HAP-1 (cell line): Measurements from ENCODE around the gene PPP1R13B.
"Not testable (repeated sequence)": the region's sequence is repeated elsewhere in the genome, so short reads cannot be mapped to it uniquely, and the experiment has no call there.

Source experiments
- DNase-seq, 2 experiments: peaks; one replicate each; pipeline ENCODE4 v3.0.0-alpha.2; 2016 to 2020; ENCODE audit warnings: low spot score in 2 of 2
- H3K27me3 ChIP-seq: fragments of 250-450 bp; sonication (Bioruptor Pico); 2 replicates; pipeline ENCODE4 v1.5.1; 2020; ENCODE audit warnings: low read depth, mild to moderate bottlenecking, moderate library complexity
- H3K36me3 ChIP-seq: fragments of 250-450 bp; sonication (Bioruptor Pico); replicated peaks from 2 replicates; pipeline ENCODE4 v1.5.1; 2020; ENCODE audit warnings: mild to moderate bottlenecking
- H3K4me1 ChIP-seq: fragments of 250-450 bp; sonication (Bioruptor Pico); 2 replicates; pipeline ENCODE4 v1.5.1; 2020; ENCODE audit warnings: mild to moderate bottlenecking
- H3K4me3 ChIP-seq: fragments of 250-450 bp; sonication (Bioruptor Pico); 2 replicates; pipeline ENCODE4 v1.5.1; 2020; ENCODE audit warnings: mild to moderate bottlenecking, moderate library complexity
- H3K9me3 ChIP-seq: fragments of 250-450 bp; sonication (Bioruptor Pico); 2 replicates; pipeline ENCODE4 v1.5.1; 2020; ENCODE audit warnings: mild to moderate bottlenecking, moderate library complexity
- in situ Hi-C: fragments of 300-500 bp; cut with MboI; formaldehyde crosslinking; loops from 3 replicates; pipeline ENCODE4 v1.14.3; 2020; ENCODE audit warnings: low sequenced_read_pairs, inconsistent platforms, mixed read lengths

The PPP1R13B gene

DNA sequence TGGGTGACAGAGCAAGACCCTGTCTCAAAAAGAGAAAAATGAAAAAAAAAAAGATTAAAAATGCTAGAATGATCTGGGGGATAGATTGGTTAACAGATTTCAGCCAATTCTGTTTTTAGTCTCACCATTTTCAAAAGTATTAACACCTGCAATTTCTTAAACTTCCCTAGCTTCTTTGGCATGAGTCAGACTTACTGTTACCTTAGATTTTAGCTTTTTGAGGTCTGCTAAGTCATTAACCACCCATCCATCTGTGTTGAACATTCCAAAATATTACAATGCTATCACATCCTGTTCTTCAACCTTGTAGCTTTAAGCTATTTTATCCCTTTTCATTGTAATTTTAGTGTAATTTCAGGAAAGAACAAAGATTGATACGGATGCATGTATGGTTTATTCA lies 59.3 kb downstream of the PPP1R13B start:
- no peaks in the 10 kb centered on the region for H3K9me3 ChIP-seq
- no peak for DNase-seq
- H3K4me1 ChIP-seq = no peaks in the 10 kb centered on the region
- H3K36me3 ChIP-seq = no peaks in the 10 kb centered on the region; the same call in 1 of the 2 replicates
- H3K4me3 ChIP-seq = no peak overlapping the region
- no peaks in the 10 kb centered on the region for H3K27me3 ChIP-seq
- in situ Hi-C loops = no loop called here

DNA sequence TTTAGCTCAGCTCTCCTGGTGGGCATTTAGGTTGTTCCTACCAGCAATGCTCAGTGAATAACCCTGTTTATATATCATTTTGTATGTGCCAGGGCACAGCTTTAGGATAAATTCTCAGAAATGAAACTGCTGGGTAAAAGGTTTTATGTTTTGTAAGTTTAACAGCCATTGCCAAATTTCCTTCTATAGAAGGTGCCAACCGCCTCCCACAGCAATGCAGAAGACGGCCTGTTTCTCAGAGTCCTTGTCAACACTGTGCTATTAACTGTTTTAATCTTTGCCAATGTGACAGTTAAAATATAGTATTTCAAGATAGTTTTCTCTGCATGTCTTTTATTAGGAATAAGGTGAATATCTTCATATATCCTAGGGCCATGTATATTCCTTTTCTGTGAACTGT lies 65.0 kb downstream of the PPP1R13B start:
- H3K9me3 ChIP-seq = no peaks in the 10 kb centered on the region

DNA sequence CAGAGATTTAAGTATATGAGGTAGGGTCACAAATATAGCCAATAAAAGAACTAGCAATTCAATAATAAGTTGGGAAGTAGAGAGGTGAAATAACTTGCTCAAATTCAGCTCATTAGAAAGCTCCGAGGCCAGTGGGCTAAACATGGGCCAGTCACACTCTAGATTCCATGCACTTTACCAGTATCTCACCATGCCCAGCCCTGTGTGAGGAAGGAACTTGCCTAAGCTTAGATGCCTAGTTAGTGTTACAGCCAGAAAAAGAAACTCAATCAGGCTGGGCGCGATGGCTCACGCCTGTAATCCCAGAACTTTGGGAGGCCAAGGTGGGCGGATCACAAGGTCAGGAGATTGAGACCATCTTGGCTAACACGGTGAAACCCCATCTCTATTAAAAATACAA lies 71.1 kb downstream of the PPP1R13B start:
- H3K9me3 ChIP-seq, H3K36me3 ChIP-seq, H3K27me3 ChIP-seq, DNase-seq, in situ Hi-C loops, H3K4me3 ChIP-seq, H3K4me1 ChIP-seq: not testable (repeated sequence)

More for the DNA sequence above, 65.0 kb downstream of the PPP1R13B start:
- no peak overlapping the region for H3K4me3 ChIP-seq
- no peak for DNase-seq
- H3K36me3 ChIP-seq = no peaks in the 10 kb centered on the region
- H3K27me3 ChIP-seq = no peaks in the 10 kb centered on the region
- no peaks in the 10 kb centered on the region for H3K4me1 ChIP-seq
- in situ Hi-C loops = no loop called here

DNA sequence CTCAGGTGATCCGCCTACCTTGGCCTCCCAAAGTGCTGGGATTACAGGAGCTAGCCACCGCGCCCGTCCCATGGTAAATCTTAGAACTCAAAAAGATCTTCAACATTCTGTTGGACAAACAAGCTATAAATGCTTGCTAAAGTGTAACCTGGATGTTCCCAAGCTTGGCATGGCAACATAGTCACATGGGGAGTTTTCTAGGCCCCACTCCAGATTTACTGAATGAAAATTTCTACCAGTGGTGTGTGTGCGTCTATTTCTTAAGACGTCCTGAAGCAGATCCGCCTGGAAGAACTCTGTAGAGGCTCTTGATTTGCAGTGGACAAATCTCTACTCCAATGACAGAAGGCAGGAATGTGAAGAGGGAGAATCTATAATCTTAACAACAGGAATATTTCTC lies 71.9 kb downstream of the PPP1R13B start:
- H3K36me3 ChIP-seq = no peaks in the 10 kb centered on the region
- in situ Hi-C loops = no loop called here

DNA sequence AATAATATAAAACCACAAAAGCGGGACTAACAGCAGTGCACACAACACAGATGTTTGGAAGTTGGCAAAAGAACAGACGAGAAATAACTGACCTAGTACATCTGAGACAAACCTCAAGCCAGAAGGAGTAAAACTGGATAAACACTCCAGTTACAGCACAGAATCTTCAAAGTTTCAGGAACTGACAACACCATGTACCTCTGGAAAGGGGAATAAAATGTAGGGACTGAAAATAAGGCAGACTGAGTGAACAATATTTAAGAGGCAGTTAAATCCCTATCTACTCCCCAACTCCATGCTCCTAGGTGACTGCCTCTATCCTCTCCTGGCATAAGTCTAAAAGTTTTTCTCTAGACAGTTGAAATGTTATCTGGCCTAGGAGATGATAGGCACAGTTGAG lies 73.9 kb downstream of the PPP1R13B start:
- H3K4me3 ChIP-seq = no peak overlapping the region
- DNase-seq = no peak
- H3K27me3 ChIP-seq = no peaks in the 10 kb centered on the region
- H3K36me3 ChIP-seq = no peaks in the 10 kb centered on the region
- no peaks in the 10 kb centered on the region; the same call in 1 of the 2 replicates for H3K9me3 ChIP-seq
- no peaks in the 10 kb centered on the region for H3K4me1 ChIP-seq
- in situ Hi-C loops = no loop called here

More for the DNA sequence above, 71.9 kb downstream of the PPP1R13B start:
- H3K4me3 ChIP-seq = no peak overlapping the region
- no peaks in the 10 kb centered on the region for H3K27me3 ChIP-seq
- no peaks in the 10 kb centered on the region; the same call in 1 of the 2 replicates for H3K9me3 ChIP-seq
- no peak for DNase-seq
- no peaks in the 10 kb centered on the region for H3K4me1 ChIP-seq

DNA sequence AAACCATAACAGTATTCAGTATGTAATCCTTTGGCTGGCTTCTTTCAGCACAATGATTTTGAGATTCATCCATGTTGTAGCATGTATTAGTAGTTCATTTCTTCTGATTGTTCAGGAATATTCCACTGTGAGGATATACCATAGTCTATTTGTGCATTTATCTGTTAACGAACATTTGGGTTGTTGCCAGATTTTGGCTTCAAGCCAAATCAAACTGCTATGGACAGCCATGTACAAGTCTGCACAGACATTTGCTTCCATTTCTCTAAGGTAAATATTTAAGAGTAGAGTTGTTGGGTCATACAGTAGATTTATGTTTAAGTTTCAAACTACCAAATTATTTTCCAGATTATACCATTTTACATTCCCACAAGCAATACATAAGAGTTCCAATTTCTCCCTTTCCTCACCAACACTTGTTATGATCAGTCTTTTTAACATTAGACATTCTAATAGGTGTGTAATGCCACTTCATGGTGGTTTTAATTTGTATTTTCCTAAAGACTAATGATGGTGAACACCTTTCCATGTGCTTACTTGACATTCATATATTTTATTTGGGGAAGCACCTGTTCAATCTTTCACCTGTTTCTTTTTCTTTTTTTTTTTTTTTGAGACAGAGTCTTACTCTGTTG lies 75.2 kb downstream of the PPP1R13B start:
- Histone ChIP-seq H3K27me3 (no peaks in the 10 kb centered on the region), H3K4me1 (no peaks in the 10 kb centered on the region), H3K4me3 (no peak overlapping the region), H3K9me3 (no peaks in the 10 kb centered on the region; the same call in 1 of the 2 replicates), H3K36me3 (no peaks in the 10 kb centered on the region)
- DNase-seq = no peak
- in situ Hi-C loops = no loop called here

DNA sequence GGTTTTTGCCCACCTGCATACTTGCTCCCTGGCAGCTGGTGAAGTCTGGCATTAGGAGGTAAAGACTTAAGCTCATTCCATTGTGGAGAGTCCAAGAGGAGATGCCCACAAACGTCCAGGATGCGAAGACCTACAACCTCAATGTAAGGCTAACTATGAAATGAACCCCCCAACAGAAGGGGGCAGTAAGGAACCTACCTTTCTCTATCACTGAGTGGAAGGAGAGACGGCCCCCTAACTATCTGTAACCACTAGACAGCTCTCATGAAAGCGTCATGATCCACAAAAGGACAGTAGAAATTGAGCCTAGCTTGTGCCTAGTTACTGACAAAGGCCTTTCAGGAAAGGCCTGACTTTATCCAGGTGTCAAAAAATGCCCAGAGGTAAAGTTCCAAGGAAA lies 76.5 kb downstream of the PPP1R13B start:
- in situ Hi-C loops = no loop called here
- Histone ChIP-seq H3K4me3 (no peak overlapping the region), H3K27me3 (no peaks in the 10 kb centered on the region), H3K9me3 (no peaks in the 10 kb centered on the region), H3K4me1 (no peaks in the 10 kb centered on the region), H3K36me3 (no peaks in the 10 kb centered on the region)
- no peak for DNase-seq

DNA sequence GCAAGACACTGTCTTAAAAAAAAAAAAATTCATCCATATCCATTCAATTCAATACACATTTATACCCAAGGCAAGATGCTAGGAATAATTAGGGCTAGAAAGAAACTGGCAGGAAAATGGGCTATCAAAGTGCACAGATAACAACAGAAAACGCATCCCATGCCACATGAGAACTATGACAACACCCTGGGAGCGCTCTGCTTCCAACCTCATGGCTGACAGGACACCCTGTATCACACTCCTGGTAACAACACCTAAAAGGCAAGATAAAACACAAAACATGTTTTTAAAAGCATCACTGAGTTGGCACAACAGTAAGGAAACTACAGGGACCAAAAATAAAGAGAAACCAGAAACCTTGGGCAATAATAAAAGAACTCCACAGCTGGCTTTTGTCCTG lies 76.9 kb downstream of the PPP1R13B start:
- Histone ChIP-seq H3K36me3 (no peaks in the 10 kb centered on the region), H3K4me1 (no peaks in the 10 kb centered on the region), H3K27me3 (no peaks in the 10 kb centered on the region), H3K4me3 (no peak overlapping the region), H3K9me3 (no peaks in the 10 kb centered on the region)
- in situ Hi-C loops = no loop called here
- DNase-seq = no peak

DNA sequence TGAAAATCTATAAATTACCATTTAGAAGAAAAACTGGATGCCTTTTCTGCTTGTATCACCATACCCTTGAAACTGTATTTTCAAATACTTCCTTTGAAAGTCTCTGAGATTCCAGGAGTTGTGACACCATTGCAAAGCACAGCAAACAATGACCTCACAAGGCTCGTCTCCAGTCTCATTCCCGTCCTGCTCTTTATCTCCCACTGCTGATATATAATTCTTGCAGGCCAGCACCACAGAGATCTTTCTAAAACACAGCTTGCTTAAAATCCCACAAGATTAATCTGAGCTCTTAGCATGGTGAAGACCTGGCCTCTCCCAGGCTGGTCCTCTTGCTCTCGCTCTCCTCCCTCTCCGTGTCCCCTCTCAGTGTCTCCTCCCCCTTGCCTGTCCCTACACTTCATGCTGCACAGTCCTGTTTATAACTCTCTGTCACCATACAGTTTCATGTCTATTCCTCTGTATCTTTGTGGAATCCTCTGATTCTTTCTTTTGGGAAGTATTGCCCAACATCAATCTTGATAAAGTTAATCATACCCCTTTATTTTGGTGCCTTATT lies 80.0 kb downstream of the PPP1R13B start:
- Histone ChIP-seq H3K9me3 (no peaks in the 10 kb centered on the region), H3K4me1 (no peaks in the 10 kb centered on the region), H3K27me3 (no peaks in the 10 kb centered on the region), H3K4me3 (no peak overlapping the region), H3K36me3 (no peaks in the 10 kb centered on the region)
- no peak for DNase-seq
- in situ Hi-C loops = no loop called here

DNA sequence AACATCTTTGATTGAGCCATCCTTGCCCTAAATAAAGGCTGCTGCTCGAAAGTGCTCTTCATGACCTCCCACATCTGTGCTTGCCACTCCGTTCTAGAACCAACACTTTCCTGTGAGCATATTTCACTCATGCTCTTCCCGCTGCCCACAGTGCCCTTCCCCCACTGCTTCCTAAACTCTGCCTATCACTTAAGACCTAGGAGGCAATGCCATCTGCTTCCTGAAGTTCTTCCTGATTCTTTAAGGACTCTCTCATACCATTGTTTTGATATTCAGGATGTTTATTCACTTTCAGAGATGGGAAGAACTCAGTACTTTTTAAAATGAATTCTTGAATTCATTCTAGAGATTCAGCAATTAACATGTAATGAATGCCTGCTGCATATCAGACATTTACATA lies 81.8 kb downstream of the PPP1R13B start:
- no peak overlapping the region for H3K4me3 ChIP-seq
- no peaks in the 10 kb centered on the region for H3K36me3 ChIP-seq
- no peaks in the 10 kb centered on the region for H3K27me3 ChIP-seq
- no peaks in the 10 kb centered on the region for H3K4me1 ChIP-seq
- in situ Hi-C loops = no loop called here
- DNase-seq = no peak
- H3K9me3 ChIP-seq = no peaks in the 10 kb centered on the region

DNA sequence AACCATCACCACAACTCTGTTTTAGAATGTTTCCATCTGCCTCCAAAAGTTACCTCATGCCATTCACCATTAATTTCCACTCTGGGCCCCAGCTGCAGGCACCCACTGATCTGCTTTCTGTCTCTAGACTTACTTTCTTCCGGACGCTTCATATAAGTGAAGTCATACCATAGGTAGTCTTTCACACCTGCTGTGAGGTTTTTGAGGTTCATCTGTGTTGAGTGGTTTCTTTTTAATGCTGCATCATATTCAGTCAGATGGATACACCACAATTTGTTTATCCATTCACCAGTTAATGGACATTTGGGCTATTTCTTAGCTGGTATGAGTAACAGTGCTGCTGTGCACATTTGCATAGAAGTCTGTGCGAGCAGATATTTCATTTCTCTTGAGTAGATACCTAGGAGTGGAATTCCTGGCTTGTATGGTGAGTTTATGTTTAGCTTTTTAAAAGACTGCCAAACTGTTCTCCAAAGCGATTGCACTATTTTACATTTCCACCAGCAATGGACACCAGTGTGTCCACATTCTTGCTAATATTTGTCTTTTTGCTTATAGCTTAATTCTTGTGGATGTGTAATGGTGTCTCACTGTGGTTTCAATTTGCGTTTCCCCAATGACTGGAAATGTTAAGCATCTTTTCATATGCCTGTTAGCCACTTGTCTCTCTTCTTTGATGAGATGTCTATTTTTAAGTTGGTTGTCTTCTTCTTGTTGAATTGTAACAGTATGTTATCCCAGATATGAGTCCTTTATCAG lies 83.5 kb downstream of the PPP1R13B start:
- DNase-seq = no peak

DNA sequence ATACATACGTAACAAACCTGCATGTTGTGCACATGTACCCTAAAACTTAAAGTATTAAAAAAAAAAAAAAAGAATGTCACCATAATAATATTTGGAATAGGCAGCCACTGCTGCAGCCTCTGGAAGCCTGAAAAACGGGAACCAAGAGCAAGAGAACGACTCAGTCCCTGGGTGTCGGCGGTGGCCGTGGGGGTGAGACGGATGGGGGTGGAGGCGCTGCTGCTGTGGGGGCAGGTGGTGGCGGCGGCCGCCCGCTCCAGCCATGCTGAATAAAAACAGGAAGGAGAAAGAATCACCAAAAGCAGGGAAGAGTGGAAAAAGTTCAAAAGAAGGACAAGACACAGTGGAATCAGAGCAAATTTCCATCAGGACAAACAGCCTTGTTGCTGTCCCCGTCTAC lies 84.8 kb downstream of the PPP1R13B start:
- DNase-seq = no peak
- Histone ChIP-seq H3K4me1 (no peaks in the 10 kb centered on the region), H3K9me3 (no peaks in the 10 kb centered on the region), H3K36me3 (no peaks in the 10 kb centered on the region), H3K27me3 (no peaks in the 10 kb centered on the region), H3K4me3 (no peak overlapping the region)
- in situ Hi-C loops = no loop called here

More for the DNA sequence above, 83.5 kb downstream of the PPP1R13B start:
- no peaks in the 10 kb centered on the region for H3K9me3 ChIP-seq
- no peaks in the 10 kb centered on the region for H3K27me3 ChIP-seq
- H3K4me1 ChIP-seq = no peaks in the 10 kb centered on the region
- no peak overlapping the region for H3K4me3 ChIP-seq
- no peaks in the 10 kb centered on the region for H3K36me3 ChIP-seq
- in situ Hi-C loops = no loop called here

DNA sequence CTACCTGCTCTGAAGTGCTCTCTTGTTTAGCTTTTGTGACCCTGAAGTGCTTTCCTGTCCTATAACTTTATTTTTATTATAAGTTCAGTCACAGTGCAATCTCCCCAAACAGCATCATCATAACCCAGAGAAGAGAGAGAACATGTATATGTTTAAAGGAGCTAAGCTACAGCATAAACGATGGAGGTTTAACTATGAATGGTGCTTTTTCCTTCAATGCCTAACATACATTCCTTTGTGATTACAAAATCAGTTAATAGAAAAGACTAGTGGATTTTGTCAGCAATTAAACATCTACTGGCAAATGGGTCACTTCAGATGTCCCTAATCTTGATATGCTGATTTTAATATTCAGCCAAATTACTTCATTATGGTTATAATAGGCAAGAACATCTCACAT lies 85.3 kb downstream of the PPP1R13B start:
- in situ Hi-C loops = no loop called here
- Histone ChIP-seq H3K4me1 (no peaks in the 10 kb centered on the region), H3K4me3 (no peak overlapping the region), H3K36me3 (no peaks in the 10 kb centered on the region), H3K9me3 (no peaks in the 10 kb centered on the region), H3K27me3 (no peaks in the 10 kb centered on the region)
- DNase-seq = no peak

DNA sequence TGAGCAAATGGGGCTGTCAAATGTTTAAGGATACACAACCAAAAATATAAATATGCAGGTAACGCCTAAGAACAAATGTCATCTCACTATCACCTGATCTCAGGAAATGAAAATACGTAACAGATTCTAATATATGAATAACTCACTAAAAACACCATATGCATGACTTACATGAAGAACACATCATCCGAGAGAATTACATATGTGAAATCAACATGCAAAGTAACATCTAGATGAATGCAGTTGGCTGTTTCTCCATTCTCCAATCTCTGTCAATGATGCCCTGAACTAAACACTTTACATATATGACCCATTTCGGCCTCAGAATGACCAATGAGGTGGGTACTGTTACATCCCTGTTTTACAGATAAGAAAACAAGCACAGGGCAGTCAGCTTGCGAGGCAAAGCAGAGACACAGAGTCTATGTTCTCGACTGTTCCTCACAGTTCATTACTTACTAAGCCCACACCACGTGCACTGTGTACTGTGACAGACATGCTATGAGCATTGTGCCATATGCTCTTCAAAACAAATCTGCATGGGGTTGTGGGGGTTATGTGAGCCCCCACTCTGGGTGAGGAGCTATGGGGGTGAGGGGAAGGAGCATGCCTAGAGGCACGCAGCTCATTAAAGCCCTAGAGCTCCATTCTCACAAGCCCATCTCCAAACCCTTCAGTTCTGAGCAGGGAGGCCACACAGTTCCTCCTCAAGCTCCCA lies 89.2 kb downstream of the PPP1R13B start:
- H3K4me3 ChIP-seq = no peak overlapping the region
- no peaks in the 10 kb centered on the region for H3K9me3 ChIP-seq
- H3K27me3 ChIP-seq = no peaks in the 10 kb centered on the region
- H3K4me1 ChIP-seq = peaks cover 14% of the 10 kb centered on the region
- no peaks in the 10 kb centered on the region for H3K36me3 ChIP-seq
- no peak for DNase-seq
- in situ Hi-C loops = no loop called here
